Kasumi-1 (cell line): Measurements from ENCODE around the gene MYPN.
A peak's percentile ranks its signal among the peaks of the same experiment; 100 is the strongest.
"Not testable (repeated sequence)": the region's sequence is repeated elsewhere in the genome, so short reads cannot be mapped to it uniquely, and the experiment has no call there.

ENCODE experiments used
- DNase-seq, 2 experiments: peaks; one replicate each; lab custom pipeline; 2025; lab: John Stamatoyannopoulos, UW

The MYPN gene

DNA sequence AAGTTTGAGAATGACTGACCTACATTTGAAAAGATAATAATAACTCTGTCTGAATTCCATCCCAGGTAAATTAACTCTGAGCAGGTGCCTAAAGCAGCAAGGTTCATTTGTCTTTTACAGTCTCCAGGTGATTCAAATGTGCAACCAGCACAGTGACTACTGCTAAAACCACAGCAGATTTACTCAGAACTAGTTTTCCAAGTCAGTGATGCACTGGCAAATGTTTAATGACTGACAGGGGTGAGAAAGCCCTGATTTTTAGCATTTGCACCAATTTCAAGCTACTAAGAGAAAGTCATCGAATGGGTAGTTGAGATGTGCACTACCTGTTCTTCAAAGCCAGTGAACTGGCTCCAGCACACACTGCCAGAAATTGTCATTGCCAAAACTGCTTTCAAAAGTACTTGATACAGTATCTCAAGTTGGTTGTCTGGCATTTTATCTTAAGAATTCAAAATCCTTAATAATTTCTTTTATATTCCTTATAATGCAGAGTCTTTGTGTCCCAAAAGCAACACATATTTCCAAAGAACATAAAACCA lies 62.3 kb downstream of the MYPN start:
- no peak for DNase-seq

DNA sequence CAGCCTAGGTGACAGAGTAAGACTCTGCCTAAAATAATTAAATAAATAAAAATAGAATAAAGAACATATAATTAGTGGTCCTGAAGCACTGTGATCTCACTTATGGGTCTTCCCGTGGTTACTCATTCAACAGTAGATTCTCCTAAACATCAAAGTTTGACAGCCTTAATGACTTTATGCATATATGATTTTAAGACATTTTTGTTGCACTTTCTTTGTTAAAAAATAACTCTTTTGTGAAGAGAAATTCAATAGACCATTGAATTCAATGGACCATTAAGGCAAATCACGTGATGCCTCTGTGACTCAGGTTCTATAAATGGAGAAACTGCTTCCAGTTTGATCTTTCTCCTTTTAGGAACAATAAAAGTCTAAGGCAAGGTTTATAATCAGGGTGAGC lies 63.0 kb downstream of the MYPN start:
- DNase-seq: no peak

DNA sequence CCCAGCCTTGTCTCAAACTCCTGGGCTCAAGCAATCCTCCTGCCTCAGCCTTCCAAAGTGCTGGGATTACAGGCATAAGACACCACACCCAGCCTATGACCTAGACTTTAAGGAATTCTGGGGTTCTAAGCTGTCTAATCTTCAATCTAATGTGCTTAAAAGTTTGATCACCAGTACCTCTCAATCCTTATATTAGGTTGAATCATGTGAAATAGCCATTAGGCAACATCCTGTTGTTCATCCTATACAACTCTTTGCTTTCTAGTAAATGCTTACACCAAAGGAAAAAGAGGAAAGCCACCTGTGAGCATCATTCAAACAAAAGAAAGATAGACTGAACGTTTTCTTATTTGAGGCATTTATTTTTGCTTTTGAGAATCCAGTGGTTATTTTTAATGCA lies 66.7 kb downstream of the MYPN start:
- DNase-seq: no peak

DNA sequence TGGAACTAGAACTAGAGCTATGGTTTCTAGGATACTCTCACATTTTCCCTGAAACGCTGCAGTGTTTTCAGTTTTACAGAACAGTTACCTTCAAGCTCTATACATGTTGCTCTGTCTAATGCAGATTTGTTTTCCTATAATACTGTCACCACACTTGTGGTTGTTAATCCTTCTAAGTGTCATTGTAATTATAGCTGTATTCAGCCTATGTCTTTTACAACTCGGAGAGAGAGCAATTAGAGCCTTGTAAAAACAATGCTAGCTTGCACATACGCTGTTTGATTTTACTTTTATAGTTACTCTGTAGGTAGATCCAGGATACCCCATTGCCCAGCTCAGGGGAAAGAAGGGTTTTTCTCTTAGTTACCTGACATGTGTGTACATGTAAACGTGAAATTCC lies 67.5 kb downstream of the MYPN start:
- DNase-seq: no peak

DNA sequence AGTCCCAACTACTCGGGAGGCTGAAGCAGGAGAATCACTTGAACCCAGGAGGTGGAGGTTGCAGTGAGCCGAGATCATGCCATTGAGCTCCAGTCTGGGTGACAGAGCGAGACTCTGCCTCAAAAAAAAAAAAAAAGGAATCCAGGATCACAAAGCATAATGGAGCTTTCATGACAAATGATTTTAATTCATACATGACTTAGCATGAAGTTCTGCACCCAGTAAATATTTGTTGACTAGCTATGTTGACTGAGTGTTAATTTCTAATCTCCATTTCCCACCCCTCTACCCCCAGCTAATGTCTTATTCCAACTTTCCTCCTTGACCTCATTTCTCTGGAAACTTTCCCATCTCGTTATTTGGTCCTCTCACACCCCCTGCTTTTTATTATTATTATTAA lies 69.3 kb downstream of the MYPN start:
- no peak for DNase-seq

DNA sequence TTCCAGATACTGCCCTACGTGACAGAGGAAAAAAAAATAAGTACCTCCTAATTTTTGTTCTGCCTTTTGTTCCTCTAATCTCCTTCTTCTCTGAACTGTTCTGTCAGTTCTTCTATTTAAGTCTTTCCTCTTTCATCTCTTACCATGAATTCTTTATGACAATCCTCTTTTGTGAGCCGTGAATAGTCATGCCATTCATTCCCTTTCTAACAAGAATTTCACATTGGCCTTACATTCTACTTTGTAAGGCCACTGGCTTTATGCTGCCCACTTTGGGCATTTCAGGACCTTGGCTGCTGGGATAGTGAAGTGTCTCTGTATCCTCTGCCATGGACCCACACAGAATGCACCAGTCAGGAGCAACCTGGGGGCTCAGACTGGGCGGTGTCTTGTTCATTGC lies 69.7 kb downstream of the MYPN start:
- DNase-seq: no peak

DNA sequence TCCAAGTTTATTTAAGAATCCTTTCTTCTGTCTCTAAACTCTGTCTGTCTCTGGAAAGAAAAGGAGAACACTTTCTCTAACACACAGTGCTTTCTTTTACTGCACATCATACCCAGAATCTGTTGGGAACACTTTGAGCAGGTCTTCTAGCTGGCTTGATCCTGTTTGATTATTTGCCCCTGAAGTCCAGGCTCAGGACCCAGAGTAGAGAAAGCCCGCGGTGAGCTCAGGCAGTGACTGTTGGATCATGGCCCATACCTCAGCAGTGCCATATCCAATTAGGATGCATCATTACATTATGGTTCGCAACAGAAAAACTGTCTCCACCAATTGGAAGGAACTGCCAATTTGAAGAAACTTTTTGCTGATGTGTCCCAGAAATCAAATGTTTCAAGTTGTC lies 71.2 kb downstream of the MYPN start:
- no peak for DNase-seq

DNA sequence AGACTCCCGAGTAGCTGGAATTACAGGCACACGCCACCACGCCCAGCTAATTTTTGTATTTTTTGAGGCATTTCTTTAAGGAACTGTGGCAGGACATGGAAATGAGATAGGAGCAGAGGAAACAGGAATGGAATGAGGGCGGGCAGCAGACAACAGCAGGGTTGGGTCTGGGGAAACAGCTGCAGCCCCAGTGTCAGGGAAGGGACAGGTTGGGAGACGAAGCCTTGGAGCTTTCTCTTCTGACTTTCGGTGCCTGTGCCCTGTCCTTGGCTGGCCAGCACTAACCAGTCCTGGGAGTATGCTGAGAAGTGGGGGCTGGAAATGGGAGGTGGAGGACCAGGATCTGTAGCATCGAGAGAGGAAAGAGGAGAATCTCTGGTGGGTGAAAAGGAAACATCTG lies 75.3 kb downstream of the MYPN start:
- DNase-seq: no peak

DNA sequence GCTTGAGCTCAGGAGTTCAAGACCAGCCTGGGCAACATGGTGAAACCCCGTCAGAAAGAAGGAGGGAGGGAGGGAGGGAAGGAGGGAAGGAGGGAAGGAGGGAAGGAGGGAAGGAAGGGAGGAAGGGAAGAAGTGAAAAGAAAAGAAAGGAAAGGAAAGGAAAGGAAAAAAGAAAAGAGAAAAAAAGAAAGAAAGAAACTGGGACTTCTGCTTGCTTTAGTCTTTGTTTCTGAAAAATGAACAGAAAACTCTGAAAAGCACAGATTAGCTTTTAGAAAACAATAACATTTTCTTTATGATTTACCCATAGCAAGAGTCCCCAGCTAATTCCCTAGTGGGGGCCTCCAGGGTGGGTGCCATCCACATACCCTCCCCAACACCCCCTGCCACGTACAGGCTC lies 75.8 kb downstream of the MYPN start:
- DNase-seq: no peak

DNA sequence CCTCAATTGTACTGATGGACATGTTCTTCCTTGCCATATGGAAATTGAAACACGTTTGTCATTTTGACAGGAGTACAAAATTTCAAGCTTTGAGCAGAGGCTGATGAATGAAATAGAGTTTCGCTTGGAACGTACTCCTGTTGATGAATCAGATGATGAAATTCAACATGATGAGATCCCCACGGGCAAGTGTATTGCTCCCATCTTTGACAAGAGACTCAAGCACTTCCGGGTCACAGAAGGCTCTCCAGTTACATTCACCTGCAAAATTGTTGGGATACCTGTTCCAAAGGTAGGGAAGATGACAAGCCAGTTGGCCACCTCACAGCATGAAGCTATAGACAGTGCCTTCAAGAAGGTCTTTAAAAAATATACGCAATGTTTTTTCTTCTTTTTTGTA lies 79.5 kb downstream of the MYPN start:
- no peak for DNase-seq

DNA sequence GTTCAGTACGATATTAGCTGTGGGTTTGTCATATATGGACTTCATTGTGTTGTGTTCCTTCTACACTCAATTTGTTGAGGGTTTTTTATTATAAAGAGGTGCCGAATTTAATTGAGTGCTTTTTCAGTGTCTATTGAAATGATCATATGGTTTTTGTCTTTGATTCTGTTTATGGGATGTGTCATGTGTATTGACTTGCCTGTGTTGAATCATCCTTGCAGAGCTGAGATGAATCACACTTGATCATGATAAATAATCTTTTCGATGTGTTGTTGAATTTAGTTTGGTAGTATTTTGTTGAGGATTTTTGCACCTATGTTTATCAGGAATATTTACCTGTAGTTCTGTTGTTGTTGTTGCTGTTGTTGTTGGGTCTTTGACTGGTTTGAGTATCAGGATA lies 82.8 kb downstream of the MYPN start:
- DNase-seq: no peak

DNA sequence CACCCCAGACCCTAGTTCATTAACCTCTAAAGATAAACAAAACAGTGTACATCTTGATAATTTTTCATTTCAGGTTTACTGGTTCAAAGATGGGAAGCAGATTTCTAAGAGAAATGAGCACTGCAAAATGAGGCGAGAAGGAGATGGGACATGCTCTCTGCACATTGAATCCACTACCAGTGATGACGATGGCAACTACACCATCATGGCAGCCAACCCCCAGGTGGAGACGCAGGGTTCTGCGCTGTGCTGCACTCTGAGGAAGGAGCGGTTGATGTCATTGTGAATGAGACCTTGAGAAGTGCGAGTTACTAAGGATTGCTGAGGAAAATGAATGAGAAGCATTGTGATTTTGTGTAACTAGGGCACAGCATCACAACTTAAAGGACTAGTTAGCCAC lies 85.0 kb downstream of the MYPN start:
- DNase-seq: no peak

DNA sequence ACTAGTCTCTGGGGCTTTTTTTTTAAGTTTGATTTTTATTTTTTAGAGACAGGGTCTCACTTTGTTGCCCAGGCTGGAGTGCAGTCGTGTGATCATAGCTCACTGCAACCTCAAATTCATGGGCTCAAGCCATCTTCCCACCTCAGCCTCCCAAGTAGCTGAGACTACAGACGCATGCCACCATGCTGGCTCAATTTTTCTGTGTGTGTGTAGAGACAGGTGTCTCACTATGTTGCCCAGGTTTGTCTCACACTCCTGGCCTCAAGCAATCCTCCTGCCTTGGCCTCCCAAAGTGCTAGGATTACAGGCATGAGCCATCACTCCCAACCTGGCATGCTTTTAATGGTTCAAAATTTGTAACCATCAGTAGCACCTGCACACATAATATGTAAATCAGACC lies 86.5 kb downstream of the MYPN start:
- DNase-seq: not testable (repeated sequence)

DNA sequence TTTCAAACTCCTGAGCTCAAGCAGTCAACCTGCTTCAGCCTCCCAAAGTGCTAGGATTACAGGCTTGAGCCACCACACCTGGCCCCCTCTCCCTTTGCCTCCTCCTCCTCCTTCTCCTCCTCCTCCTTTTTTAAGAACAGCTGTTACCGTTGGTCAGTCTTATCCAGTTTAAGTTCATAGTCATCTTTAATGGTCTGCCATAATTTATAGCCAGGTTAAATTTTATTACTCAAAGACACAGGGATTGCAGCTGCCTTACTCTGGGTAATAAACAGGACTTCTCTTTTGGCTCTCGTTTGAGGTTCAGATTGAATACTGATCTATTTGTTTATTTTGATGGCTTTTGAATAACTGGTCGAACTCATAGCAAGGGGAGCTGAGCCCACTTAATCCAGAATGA lies 87.4 kb downstream of the MYPN start:
- DNase-seq: no peak

DNA sequence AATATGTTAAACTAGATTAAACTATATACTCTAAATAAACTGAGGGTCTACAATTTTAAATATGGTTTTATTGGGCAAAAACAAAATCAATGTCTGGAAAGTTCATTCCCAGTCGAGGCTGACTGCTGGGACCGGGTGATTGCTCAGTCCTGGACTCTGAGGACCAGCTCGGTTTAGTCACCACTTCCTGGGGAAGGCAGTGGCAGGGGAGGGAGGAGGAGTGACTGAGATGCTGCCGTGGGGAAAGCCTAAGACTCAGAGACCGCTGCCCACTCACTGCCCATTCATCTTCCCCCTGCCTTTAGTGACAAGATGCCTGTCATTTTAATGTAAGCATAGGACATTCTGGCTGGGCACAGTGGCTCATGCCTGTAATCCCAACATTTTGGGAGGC lies 93.7 kb downstream of the MYPN start:
- DNase-seq: no peak

DNA sequence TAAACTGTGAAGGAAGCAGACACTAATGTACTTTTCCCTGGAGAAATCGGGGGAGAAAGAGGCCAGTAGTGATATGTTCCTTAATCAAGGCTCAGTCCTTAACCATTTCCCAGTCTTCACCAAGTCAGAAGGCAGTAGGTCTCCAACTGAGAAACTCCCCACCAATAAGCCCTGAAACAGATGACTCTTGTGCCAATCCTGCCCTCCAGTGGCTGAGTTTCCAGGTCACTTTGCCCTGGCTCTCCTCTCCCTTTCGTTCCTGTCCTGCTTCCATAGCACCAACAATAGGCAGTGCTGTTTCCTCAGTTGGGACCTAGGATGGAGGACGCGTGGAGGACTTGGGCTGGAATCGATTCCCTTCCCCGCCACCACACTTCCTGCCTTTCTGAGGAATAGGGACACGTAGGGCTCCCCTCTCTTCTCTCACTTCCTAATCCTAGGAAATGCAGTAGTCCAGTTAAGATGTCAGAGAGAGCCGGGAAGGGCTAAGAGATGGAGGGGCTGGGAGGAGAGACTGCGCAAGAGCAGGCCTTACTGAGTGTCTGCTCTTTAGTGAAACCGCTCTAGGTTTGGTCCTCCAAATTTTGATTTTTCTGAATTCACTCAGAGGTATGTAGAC lies 99.2 kb downstream of the MYPN start:
- peak; percentile 79 to 89 for DNase-seq

DNA sequence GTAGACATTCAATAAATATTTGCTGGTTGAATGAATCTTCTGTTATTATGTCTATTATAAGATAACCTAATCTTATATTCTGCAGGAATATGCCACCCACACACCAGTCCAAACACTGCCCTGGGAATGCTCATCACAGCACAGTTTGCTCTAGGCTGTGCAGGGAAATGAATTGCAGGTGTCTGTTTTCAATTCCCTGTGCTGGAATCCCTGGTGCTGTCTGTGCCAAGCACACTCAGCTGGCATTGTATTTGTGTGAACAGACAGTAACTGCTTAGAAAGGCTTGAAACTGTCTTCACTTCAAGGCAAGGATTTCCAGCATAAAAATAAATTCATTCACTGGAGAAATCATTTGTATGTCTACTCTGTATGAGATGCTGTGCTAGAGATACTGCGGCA lies 102.4 kb downstream of the MYPN start:
- DNase-seq: no peak

DNA sequence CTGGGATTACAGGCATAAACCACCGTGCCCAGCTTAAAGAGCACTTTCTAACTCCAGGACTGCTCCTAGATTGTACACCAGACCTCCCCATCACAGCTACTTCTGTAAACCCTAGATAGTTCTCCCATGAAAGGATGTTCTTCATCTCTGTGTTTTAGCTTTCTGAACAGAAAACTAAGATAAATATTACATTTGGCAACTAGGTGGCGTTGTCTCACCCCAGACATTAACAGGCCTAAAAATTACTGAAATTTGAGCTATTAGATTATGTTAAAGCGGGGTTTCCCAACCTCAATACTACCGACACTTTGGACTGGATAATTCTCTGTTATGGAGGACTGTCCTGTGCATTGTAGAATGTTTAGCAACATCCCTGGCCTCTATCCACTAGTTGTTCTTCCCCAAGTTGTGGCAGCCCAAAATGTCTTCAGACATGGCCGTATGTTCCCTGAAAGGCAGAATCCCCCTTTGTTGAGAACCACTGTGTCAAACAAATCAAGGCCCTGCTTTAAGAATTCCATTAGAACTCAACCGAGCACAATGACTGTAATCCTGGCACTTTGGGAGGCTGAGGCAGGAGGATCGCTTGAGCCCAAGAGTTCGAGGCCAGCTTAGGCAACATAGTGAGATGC lies 103.5 kb downstream of the MYPN start:
- peak; percentile 73 to 84 for DNase-seq

DNA sequence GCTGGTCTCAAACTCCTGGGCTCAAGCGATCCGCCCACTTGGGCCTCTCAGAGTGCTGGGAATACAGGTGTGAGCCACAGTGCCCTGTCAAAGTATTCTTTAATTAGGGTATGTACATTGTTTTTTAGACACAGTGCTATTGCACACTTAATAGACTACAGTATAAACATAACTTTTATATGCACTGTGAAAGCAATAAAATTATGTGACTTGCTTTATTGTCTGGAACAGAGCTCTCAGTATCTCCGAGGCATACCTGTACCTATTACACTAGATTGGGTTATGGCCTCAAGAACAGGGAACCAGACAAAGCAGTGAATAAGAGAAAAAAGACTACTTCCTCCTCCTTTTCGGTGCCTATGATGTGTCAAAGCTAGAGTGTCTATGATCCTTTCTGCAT lies 109.5 kb downstream of the MYPN start:
- no peak for DNase-seq

DNA sequence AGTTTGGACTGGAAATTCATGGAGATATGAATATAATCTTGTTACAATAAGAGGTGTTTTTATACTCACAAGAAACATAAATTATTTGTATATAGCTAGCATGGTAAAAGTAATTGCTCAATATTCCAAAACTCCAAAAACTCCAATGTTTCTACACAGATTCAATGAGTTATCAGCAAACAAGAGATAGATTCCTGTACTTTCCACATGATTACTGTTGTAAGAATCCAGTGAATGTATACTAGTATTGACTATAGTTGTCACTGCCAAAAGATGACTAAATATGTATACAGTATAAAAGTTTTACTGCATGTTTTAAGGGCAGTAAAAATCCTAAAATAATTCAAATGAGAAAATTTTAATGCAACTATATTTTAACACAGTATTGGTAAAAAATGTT lies 111.9 kb downstream of the MYPN start:
- DNase-seq: no peak

DNA sequence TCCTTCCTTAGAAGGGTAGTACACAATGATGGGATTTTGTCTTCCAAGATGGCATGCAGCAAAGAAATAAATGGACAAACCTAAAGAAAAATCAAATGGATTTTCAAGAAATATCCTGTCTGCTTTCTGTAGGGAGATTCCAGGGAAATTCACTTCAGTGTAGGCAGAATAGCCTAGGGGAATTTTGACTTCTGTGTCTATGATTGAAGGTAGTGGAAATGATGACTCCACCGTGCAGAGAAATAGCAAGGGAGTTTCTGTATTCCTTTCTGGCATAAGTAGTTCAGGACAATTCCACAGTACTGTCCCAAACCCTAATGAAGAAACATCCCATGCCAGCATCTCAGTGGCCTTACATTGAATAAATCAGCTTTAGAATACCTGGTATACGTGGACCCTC lies 113.1 kb downstream of the MYPN start:
- DNase-seq: no peak

DNA sequence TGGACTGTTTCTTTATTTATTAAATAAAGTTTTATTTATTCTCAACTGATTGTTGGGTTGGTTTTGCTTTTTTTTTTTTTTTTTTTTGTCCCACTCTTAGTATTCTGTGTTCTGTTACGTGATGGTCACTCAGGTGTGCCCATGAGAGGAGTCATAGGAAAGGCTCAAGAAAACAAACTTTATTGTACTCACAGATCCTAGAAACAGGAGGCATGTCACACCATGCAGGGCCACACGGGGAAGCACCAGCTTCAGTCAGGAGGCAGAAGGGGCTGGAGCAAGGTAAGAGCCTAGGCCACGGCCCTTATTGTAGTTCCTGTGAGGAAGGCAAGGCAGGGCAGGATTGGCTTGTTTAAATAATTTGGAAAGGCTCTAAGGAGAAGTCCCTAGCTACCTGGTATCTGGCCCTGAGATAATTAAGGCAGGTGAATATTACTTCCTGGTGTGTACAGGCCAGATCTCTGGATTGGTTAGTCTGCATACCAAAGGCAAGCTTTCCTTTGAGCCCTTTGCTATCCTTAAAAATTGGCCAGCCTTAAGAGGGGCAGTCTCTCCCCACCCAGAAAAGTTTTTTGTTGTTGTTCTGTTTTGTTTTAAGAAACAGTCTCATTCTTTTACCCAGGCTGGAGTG lies 114.4 kb downstream of the MYPN start:
- DNase-seq: peak; percentile 25 to 35

DNA sequence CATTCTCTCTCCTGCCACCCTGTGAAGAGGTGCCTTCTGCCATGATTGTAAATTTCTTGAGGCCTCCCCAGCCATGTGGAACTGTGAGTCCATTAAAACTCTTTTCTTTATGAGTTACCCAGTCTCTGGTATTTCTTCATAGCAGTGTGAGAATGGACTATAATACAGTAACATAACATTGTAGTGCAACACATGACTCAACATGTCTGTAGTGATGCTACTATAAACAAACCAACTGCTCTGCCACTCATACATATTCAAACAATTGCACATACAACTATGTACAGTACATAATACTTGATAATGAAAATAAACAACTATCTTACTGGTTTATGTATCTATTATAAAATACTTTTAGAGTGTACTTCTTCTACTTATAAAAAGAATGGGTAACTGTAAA lies 115.5 kb downstream of the MYPN start:
- no peak for DNase-seq

DNA sequence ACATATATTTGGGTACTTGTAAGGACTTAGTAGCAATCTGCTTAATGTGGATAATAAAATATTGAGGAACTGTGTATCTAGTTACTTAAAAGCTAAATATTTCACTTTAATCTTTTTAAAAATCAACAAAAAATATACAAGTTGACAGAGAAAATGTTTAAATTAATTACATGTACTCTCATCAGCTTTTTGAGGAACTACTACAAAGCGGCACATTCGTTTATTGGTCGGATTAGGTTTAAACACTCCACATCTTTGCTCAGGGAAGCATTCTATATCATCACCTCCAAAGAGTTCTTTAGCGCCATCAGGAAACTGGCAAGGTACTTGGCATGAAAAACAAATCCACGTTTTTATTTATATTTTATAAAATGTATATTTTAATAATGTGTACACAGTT lies 121.0 kb downstream of the MYPN start:
- DNase-seq: no peak
